ENCODE measurements around the gene LSAMP. TPM values are rescaled to one million over a fixed set of nuclear protein-coding genes. Genes with fewer than 3 reads are reported as not detected.

Gene LSAMP
- total RNA-seq, 1 experiment from 2014 or later = not detected

DNA sequence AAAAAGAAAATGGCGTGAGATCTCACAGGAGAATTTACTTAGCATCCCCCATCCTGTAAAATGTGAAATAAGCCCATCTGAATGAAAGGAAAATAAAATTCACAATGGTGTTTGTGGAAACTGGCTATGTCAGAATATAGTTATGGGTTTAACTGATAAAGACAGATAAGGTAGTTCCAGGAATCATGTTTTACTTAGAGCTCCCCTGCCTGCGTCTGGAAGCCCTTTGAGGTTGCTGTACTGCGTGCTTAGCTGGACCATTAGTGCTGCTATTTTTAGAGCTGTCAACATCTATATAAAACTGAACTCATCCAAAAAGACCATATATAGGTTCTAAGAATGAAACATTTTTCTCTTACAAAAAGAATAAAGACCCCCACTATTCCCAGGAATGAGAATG is 130.8 kb downstream of the LSAMP start:
- ChIA-PET CTCF (no interaction called here), POLR2A (no interaction called here)
- Histone ChIP-seq H3K36me3 (ENCODE audit: control insufficient read depth, insufficient read depth, low read length) (no peaks in the 10 kb centered on the region), H3K4me1 (no peaks in the 10 kb centered on the region), H3K9me3 (no peaks in the 10 kb centered on the region), H3K4me3 (ENCODE audit: low read depth, low read length) (no peak overlapping the region), H3K27me3 (replicated peaks; ENCODE audit: control insufficient read depth, insufficient read depth, low read length) (no peaks in the 10 kb centered on the region; the same call in 1 of the 2 replicates)
- TF ChIP-seq, protein P1, sequence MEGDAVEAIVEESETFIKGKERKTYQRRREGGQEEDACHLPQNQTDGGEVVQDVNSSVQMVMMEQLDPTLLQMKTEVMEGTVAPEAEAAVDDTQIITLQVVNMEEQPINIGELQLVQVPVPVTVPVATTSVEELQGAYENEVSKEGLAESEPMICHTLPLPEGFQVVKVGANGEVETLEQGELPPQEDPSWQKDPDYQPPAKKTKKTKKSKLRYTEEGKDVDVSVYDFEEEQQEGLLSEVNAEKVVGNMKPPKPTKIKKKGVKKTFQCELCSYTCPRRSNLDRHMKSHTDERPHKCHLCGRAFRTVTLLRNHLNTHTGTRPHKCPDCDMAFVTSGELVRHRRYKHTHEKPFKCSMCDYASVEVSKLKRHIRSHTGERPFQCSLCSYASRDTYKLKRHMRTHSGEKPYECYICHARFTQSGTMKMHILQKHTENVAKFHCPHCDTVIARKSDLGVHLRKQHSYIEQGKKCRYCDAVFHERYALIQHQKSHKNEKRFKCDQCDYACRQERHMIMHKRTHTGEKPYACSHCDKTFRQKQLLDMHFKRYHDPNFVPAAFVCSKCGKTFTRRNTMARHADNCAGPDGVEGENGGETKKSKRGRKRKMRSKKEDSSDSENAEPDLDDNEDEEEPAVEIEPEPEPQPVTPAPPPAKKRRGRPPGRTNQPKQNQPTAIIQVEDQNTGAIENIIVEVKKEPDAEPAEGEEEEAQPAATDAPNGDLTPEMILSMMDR (IDR thresholded peaks at IDR 0.05; ENCODE audit: insufficient read depth in 1 of 2, low read depth in 1 of 2, low read length in 1 of 2, severe bottlenecking in 1 of 2, unreplicated experiment in 1 of 2) = no peak
- intact Hi-C loops (cut with micrococcal nuclease; ENCODE audit: unreplicated experiment) = no loop called here
- Mint-ChIP-seq H3K4me3 (ENCODE audit: unreplicated experiment) (no peak overlapping the region), H3K9me3 (ENCODE audit: unreplicated experiment) (no peaks in the 10 kb centered on the region), H3K4me1 (ENCODE audit: low read depth, unreplicated experiment) (no peaks in the 10 kb centered on the region), H3K27me3 (ENCODE audit: insufficient read depth, unreplicated experiment) (no peaks in the 10 kb centered on the region), H3K36me3 (ENCODE audit: insufficient read depth, unreplicated experiment) (no peaks in the 10 kb centered on the region), H3K27ac (ENCODE audit: unreplicated experiment) (no peak overlapping the region)
- no peak for DNase-seq
- BruUV-seq (replicated peaks) = no TSS peak

DNA sequence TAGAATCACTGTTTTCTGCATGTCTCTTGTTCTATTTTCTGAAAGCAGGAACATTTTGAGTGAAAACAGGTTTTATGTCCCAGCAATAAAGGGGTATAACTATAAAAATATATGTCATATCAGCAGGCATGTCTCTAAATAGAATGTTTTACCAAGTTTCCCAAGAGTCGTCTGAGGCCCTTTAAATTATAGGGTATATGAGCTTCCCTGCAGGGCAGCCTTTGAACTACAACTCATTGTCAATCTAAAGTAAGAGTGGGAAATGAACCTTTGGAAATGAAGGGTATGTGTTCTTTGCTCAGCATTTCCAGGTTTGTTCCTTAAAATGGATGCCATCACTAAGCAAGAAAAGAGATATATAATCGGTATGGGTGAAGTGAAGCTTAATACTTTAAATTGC is 138.6 kb downstream of the LSAMP start:
- TF ChIP-seq, protein P1 (IDR thresholded peaks at IDR 0.05; ENCODE audit: insufficient read depth in 1 of 2, low read depth in 1 of 2, low read length in 1 of 2, severe bottlenecking in 1 of 2, unreplicated experiment in 1 of 2) = peak in 1 of 2 experiments; percentile 7
- Mint-ChIP-seq H3K4me1 (ENCODE audit: low read depth, unreplicated experiment) (no peaks in the 10 kb centered on the region), H3K27me3 (ENCODE audit: insufficient read depth, unreplicated experiment) (no peaks in the 10 kb centered on the region), H3K4me3 (ENCODE audit: unreplicated experiment) (no peak overlapping the region), H3K36me3 (ENCODE audit: insufficient read depth, unreplicated experiment) (no peaks in the 10 kb centered on the region), H3K9me3 (ENCODE audit: unreplicated experiment) (no peaks in the 10 kb centered on the region), H3K27ac (ENCODE audit: unreplicated experiment) (no peak overlapping the region)
- H3K4me1 ChIP-seq = no peaks in the 10 kb centered on the region
- intact Hi-C loops (cut with micrococcal nuclease; ENCODE audit: unreplicated experiment) = no loop called here
- ChIA-PET CTCF (no interaction called here), POLR2A (no interaction called here)
- BruUV-seq (replicated peaks) = no TSS peak
- no peaks in the 10 kb centered on the region for H3K9me3 ChIP-seq
- peak in 1 of 2 experiments; percentile 1 for DNase-seq
- no peaks in the 10 kb centered on the region for H3K36me3 ChIP-seq (ENCODE audit: control insufficient read depth, insufficient read depth, low read length)
- no peak overlapping the region for H3K4me3 ChIP-seq (ENCODE audit: low read depth, low read length)
- no peaks in the 10 kb centered on the region for H3K27me3 ChIP-seq (replicated peaks; ENCODE audit: control insufficient read depth, insufficient read depth, low read length)

DNA sequence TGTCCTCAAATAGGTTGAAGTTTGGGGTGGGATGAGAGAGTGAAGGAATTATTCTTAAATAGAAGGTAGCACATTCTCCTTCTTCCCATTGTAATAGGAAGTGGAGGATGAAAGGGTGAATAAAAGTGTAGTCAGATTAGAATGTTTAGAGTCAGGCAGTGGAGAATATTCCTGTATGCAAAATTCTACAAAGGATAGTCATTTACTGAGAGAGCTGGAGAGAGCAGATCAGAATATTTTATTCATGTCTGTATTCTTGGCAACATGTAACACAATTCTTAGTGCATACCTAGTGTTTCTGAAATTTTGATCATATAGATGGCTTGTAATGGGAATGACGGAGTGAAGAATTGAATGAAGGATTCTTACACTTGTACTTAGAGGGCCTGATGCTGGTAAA is 139.1 kb downstream of the LSAMP start:
- intact Hi-C loops (cut with micrococcal nuclease; ENCODE audit: unreplicated experiment) = no loop called here
- H3K36me3 ChIP-seq (ENCODE audit: control insufficient read depth, insufficient read depth, low read length) = no peaks in the 10 kb centered on the region
- Mint-ChIP-seq H3K4me1 (ENCODE audit: low read depth, unreplicated experiment) (no peaks in the 10 kb centered on the region), H3K36me3 (ENCODE audit: insufficient read depth, unreplicated experiment) (no peaks in the 10 kb centered on the region), H3K27me3 (ENCODE audit: insufficient read depth, unreplicated experiment) (no peaks in the 10 kb centered on the region), H3K4me3 (ENCODE audit: unreplicated experiment) (no peak overlapping the region), H3K9me3 (ENCODE audit: unreplicated experiment) (no peaks in the 10 kb centered on the region), H3K27ac (ENCODE audit: unreplicated experiment) (no peak overlapping the region)
- ChIA-PET POLR2A (no interaction called here), CTCF (no interaction called here)
- no peaks in the 10 kb centered on the region for H3K9me3 ChIP-seq
- H3K4me3 ChIP-seq (ENCODE audit: low read depth, low read length) = no peak overlapping the region
- no TSS peak for BruUV-seq (replicated peaks)
- no peaks in the 10 kb centered on the region for H3K27me3 ChIP-seq (replicated peaks; ENCODE audit: control insufficient read depth, insufficient read depth, low read length)
- no peak for DNase-seq
- no peaks in the 10 kb centered on the region for H3K4me1 ChIP-seq
- TF ChIP-seq, protein P1 (IDR thresholded peaks at IDR 0.05; ENCODE audit: insufficient read depth in 1 of 2, low read depth in 1 of 2, low read length in 1 of 2, severe bottlenecking in 1 of 2, unreplicated experiment in 1 of 2) = no peak

All from Caco-2 (cell line).